Measurements from ENCODE around the gene EPPIN.

Gene EPPIN

GRCh38 chr20:45538209-45538799 is 8.9 kb downstream of the EPPIN start:
- no peak for DNase-seq

DNA sequence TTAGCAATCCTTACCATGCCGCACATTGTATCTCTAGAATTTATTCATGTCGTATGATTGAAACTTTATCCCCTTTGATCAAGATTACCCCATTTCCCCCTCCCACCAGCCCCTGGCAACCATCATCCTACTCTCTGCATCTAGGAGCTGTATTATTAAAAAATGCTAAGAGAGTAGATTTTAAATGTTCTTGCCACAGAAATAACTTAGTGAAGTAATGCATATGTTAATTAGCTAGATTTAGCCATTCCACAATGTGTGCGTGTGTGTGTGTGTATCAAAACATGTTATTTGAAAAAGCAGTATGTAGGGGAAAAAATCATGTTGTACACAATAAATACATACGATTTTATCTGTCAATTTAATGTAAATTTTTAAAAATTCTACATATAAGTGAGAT is 19.9 kb downstream of the EPPIN start:
- no peak for DNase-seq

DNA sequence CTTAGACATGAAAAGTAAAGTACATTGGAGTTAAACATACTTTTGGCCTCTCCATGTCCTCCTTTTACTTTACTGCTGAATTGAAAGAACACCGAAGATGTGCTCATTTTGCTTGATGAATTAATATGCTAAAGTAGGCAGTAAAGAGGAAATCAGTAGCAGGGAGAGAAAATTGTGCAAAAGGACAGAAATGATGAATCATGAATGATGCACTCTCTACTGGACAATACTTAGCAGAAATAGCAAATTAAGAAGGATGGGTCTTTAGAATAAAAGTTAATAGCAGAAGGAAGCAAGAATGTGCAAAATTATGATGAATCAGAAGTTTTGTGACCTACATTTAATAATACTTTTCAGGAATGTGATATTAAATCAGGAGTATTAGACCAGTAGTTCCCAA is 23.4 kb downstream of the EPPIN start:
- DNase-seq, result no peak

- DNase-seq, result no peak
Observed at GRCh38 chr20:45518282-45518681, 28.9 kb downstream of the EPPIN start.

GRCh38 chr20:45515147-45515913 is 31.9 kb downstream of the EPPIN start, which contains the start of gene SPINT3:
TSS of gene SPINT3 (minus strand) at chr20:45515622. CDS start at chr20:45515608, 14 bp downstream.
- no peak for DNase-seq

GRCh38 chr20:45510242-45510862 is 36.8 kb downstream of the EPPIN start:
- DNase-seq, result no peak

- DNase-seq, result no peak
Observed at GRCh38 chr20:45509091-45509490, 38.1 kb downstream of the EPPIN start.

- DNase-seq, result no peak
Observed at GRCh38 chr20:45508068-45508886, 38.9 kb downstream of the EPPIN start.

- no peak for DNase-seq
Observed at GRCh38 chr20:45507011-45507820, 40.0 kb downstream of the EPPIN start.

DNA sequence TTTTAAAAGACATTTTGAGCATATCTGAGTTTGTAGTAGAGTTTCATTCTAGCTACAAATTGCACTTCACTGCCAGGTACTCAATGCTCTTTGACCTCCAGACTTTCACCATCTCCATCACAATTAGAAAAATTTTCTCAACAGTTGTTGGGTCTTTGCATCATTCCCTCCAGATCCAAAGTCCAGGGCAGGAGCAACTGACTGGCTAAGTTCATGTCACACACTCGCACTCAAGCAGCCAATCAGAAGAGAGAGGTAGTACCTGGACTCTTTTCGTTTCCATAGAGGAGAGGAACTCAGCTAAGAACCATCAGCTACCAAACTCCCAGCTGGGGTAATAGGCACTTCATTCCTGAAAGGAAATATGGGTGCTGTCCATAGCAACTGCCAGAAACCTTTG is 40.8 kb downstream of the EPPIN start:
- DNase-seq, result no peak

- no peak for DNase-seq
Observed at GRCh38 chr20:45503403-45503802, 43.8 kb downstream of the EPPIN start.

GRCh38 chr20:45502561-45502960 is 44.6 kb downstream of the EPPIN start:
- DNase-seq, result no peak

DNA sequence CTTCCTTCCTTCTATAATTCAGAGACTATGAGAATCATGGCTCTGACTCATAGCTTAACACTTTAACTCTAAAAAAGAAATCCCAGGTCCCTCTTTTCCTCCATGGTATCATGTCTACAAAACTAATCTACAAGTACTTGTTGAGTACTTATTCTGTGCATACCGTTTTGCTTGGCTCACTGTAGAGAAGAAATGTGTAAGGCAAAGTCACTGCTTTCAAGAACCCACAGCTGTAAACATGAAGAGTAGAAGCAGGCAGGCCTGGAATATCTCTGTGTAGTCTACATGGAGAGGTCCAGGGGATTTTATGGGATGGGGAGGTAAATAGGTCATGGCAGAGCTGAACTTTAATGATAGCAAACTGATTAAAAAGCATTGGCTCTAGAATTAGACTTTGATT is 45.6 kb downstream of the EPPIN start:
- DNase-seq, result no peak

DNA sequence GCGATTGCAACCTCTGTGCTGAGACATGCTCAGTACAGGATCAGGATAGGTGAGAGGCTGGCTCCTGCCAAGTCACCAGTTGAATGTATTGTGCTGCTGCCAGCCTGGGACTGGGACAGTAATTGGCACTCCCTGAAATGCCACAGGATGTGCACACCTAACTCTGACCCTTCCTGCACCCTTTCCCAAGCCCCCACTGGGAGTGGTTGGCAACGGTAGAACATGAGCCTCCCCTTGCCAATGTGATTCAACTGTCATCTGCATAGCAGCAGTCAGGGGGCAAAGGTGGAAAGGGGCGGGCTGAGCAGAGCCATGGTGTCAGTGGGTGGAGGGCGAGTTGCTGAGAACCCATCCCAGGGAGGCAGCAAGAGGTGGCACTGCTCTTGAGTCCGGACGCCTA is 47.2 kb downstream of the EPPIN start:
- DNase-seq, result no peak

DNA sequence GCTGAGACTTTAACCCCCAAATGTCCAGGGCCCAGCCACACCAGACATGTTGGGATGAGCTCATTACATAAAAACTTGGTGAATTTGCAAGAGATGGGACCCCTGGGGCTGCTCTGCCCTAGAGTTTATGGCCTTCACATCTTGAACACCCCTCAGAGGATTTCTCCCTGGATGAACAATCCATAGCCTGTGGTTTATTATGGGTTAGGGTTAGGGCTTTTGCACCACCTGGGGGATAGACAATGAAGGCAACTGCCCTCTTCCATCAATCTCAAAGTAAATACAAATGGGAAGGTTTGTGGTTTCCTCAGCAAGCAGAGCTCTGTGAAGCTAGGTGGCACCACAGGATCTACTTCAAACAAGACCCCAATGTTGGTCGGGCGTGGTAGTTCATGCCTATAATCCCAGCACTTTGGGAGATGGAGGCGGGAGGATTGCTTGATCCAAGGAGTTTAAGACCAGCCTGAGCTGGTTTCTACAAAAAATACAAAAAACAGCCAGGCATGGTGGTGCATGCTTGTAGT is 49.2 kb downstream of the EPPIN start:
- DNase-seq, result no peak

- no peak for DNase-seq
Observed at GRCh38 chr20:45496166-45496565, 51.0 kb downstream of the EPPIN start.

DNA sequence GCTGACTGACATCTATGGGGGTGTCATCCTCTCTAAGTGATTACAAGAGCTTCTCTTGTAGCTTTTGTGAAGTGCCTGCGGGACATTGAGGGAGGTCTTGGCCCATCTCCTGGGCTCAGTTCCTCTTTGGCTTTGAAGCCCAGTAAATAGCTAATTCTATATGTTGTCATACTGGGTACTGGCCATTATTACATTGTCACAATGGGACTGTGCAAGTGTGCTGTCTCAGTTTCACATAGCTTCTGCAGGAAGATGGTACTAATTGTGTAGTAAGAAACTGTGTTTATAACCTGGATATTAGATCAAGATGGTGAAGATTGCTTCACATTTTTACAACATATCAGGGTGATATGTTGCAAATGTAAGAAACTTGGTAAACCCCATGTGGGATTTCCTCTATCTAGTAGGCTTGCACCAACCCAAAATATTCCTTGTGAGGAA is 51.7 kb downstream of the EPPIN start:
- no peak for DNase-seq
